GM21737 (cell line): ENCODE results near the gene RPL7A.
"Not testable (repeated sequence)": the region's sequence is repeated elsewhere in the genome, so short reads cannot be mapped to it uniquely, and the experiment has no call there.

ENCODE experiments used
- ATAC-seq: cut with Tn5 transposase; IDR thresholded peaks from one replicate; pipeline ENCODE4 v1.9.1; 2021; ENCODE audit warnings: mild to moderate bottlenecking, moderate library complexity; ENCODE audit not compliant: unreplicated experiment

Gene RPL7A

DNA sequence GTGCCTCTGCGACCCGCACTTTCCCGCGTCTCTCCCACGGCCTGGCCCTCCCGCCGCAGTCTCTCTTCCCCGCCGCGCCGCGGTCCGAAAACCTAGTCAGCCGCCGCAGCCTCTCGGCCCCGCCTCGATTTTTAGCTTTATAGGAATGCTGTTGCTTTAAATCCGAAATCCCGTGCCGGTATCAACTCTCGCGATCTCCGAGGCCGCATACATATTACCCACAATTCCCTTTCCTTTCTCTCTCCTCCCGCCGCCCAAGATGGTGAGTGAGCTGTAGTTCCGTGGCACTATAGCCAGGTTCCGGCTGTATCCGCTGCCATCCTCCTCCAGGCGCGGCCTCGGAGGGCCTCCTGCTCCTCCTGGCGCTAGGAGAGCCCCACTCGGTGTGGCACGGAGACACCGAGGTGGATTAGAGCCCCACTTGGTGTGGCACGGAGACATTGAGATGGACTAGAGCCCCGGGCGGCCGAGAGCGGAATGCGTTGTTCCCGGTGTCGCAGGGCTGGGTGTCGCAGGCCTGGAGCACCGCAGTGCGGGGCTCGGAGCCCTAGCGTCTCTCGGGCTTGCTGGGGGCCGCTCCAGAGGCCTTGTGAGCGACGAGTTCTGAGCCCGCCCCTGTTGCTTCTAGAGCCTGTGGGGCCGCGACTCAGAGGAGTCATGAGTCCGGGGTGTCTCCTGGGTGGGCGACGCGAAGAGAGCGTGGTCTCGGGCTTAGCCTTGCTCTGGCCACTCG lies at the start of gene RPL7A, which contains the start of gene MED22:
TSS of gene RPL7A (plus strand) at position 234 of the 733 bp plus-strand sequence. CDS start at position 260, 26 bp downstream.
TSS of gene MED22 (minus strand) at position 147 of the 733 bp plus-strand sequence. CDS start 1,469 bp downstream, outside the sequence.
- ATAC-seq, result peak; percentile 69

- not testable (repeated sequence) for ATAC-seq
These were observed 48.0 kb upstream of the RPL7A start for GRCh38 chr9:133299996-133300395.

DNA sequence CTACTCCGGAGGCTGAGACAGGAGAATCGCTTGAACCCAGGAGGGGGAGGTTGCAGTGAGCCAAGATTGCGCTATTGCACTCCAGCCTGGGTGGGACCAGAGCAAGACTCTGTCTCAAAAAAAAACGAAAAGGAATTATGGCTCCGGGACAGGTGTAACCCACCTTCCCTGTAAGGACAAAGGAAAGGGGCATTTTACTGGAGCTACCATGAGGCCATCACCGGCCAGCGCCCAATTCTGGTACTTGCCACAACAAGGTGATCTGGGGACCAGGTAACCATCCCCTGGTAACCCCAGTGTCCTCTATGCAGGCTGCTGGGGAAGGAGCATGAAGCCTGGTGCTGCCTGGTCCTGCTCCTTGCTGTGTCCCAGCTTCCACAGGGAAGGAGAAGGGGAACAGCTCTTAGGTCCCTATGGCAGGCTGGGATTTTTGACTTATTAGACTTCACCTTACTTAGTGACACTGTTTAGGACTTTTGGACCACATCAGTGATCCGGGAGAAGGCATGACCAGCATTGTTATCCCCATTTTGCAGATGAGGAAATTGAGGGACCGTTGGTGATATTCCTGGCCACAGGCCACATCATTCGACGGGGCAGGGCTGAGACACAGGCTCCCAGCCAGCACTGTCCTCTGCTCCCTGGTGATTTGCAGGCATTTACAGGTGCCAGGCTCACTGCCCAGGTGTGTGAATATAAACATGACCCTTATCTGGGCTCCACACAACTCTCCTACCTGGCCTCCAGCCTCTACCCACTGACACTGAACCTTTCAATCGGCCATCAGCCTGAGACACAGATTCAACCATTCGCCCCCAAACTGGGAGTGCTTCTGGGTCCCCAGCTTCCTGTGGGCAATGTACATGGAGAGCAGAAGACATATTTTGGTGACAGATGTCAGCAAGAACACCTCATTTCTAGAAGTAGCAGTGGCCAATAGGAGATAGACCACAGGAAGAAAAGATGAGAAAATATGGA lies 46.5 kb upstream of the RPL7A start:
- ATAC-seq, result no peak

DNA sequence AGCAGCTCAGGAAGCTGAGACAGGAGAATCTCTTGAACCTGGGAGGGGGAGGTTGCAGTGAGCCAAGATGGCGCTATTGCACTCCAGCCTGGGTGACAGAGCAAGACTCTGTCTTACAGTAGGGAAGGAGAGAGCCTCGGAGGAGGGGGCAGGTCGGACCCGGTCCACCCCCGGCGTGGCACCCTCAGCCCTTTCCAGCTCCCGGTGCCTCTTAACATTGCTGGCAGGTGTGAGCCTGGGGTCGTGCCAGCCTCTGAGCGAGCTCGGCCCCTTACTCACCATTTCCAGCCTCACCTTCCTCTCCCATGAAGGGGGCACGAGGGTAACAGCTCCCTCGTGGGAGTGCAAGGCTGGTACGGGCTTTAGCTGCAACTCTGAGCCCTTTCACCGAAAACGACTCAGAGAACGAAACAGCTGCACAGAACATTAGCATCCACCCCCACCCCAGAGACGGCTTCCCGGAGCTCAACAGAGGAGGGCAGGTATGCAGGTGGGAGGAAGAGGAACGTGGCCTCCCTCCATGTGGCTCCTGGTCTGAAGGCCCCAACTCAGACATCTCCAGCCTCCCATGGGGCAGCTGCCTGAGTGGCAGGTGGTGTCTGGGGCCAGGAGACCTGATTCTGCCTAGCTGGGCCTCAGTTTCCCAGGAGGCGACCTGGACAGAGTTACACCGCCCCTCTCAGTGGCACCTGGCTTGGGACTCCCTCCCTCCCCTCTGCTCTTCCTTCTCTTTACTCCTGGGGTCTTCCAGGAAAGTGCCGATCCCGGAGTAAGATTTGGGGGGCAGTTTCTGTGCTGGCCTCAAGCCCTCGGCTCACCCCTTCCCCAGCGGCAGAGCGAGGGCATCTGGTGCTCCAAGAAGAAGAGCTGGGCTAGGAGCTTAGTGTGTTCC lies 44.5 kb upstream of the RPL7A start:
- ATAC-seq, result no peak

GRCh38 chr9:133304158-133304470 lies 43.9 kb upstream of the RPL7A start:
- ATAC-seq, result no peak

GRCh38 chr9:133304477-133305377 lies 43.3 kb upstream of the RPL7A start:
- no peak for ATAC-seq

GRCh38 chr9:133305731-133306130 lies 42.3 kb upstream of the RPL7A start:
- no peak for ATAC-seq

DNA sequence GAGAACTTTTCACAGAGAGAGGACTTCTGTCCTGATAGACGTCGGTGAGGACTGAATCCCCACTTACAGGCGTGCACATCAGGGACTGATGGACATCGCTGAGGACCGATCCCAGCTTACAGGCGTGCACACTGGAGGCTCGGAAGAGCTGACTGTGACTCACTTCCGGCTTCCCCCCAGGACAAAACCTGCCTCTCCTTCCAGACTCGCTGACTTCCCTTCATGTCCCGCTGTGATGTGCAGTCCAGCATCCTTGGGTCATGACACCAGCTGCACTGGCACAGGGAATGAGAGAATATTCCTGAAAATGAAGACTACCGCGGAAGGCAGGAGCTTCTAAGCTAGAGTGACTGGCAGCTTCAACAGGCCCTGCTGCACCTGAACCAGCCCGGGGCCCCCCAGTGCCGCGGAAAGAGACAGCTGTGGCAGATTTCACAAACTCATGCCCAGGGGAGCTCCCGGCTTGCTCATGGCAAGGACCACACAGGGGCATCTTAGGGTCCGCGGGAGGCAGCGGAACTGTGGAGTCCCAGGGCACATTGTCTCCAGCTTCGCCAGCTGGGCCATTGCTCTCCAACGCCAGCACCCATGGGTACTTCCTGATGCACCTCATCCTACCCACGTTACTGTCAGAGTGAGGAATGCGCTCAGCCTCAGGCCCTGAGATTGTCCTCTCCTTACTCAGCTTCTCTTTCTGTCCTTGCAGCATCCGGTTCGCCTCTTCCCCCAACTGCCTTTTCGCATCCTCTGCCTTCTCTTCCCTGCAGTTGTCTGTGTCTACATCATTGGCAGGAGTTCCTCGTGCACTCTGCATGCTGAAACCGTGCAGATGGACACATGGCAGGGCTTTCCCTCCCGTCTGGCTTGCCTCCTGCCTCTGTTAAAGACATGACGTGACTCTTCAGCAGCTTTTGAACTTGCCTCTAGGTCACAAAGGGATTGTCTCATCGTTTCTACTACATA lies 41.5 kb upstream of the RPL7A start:
- ATAC-seq, result no peak

GRCh38 chr9:133307301-133307700 lies 40.7 kb upstream of the RPL7A start:
- ATAC-seq, result no peak

GRCh38 chr9:133309608-133310007 lies 38.4 kb upstream of the RPL7A start:
- no peak for ATAC-seq

DNA sequence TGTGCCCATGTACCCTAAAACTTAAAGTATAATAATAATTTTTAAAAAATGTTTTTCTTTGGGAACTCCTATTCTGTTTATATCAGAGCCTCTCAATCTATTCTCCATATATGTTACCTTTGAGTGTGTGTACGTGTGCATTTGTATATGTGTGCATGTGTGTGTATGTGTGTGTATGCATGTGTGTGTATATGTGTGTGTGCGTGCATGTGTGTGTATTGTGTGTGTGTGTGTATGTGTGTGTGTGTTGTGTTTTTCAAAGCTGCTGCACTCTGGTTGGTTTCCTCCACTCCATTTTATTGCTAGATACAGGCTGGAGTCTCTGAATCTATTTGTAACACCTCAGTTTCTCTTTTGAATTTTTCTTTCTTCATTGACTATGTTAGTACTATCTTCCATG lies 32.0 kb upstream of the RPL7A start:
- ATAC-seq, result no peak

DNA sequence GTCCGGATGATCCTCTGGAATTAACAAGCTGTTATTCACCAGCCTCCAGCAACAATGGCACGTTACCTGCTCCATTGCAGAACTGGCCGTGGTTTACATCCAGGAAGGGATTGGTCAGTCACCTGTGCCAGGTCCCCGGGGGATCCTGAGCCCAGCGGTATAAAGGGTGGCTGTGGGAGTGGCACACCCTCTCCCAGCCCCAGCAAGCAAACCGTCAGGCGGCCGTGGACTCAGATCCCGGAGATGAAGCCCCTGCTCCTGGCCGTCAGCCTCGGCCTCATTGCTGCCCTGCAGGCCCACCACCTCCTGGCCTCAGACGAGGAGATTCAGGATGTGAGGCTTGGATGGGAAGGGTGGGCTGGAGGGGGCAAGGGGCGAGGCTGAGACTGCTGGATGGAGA lies 30.5 kb upstream of the RPL7A start:
- not testable (repeated sequence) for ATAC-seq

- ATAC-seq, result no peak
These were observed 27.6 kb upstream of the RPL7A start for GRCh38 chr9:133320421-133320881.

GRCh38 chr9:133321411-133321935 lies 26.5 kb upstream of the RPL7A start:
- ATAC-seq, result no peak

DNA sequence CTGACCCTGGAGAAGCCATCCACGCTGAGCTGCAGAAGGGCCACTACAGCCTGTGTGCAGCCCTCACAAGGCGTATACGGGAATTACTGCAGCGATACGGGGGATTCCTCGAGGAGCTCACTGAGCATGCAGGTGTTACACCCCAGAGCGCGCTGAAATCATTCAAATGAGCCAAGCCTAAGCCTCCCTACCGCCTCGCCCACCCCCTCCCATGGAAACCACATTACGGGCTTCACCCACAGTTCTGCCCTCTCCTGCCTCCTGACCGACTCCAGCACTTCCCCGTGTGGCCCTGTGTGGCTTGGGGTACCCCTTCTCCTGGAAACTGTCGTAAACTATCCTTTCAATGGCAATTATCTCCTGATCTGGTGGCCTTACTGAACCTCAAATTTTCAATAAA lies 25.3 kb upstream of the RPL7A start:
- no peak for ATAC-seq

GRCh38 chr9:133323211-133323610 lies 24.8 kb upstream of the RPL7A start:
- ATAC-seq, result no peak

- no peak for ATAC-seq
These were observed 23.9 kb upstream of the RPL7A start for GRCh38 chr9:133323991-133324703.

- not testable (repeated sequence) for ATAC-seq
These were observed 21.0 kb upstream of the RPL7A start for GRCh38 chr9:133327021-133327420.
